ENCODE data around the gene SBF2. TPM values are rescaled to one million over a fixed set of nuclear protein-coding genes. Genes with fewer than 3 reads are reported as not detected.

Gene SBF2
- total RNA-seq, 3 donors from 2014 or later, result 74.8 to 91.9 (median 88.2) TPM

DNA sequence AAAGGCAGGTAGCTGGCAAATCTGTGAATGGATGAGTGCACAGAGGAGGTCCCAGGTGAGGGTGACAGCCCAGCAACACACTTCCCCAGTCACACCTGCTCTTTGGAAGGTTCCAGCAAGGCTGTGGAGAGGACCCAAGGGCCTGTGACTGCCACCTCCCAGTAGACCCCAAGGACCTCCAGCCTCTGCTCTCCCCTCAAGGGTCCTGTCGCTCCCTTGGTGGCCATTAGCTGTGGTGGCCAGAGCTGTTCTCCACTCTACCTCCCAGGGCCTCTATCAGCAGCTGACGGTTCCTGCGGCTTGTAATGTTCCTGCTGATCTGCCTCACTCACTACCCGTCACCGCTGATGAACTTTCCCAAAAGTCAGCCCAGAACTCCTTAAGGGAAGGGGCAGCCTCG, 537.1 kb downstream of the SBF2 start:
- Histone ChIP-seq H3K36me3 (no peaks in the 10 kb centered on the region), H3K27ac (peak overlapping the region; percentile 59 to 76), H3K4me1 (peaks cover 0 to 22% of the 10 kb centered on the region in 2 donors), H3K4me3 (no peak overlapping the region), H3K9me3 (no peaks in the 10 kb centered on the region), H3K27me3 (no peaks in the 10 kb centered on the region)
- intact Hi-C loops (cut with DNase I; ENCODE audit: low total_unique reads), result loop anchor here (5.0 kb wide), 1 partner anchor 550 kb away; the partner anchor contains the start of gene ADM
- no peak for TF ChIP-seq POLR2A (IDR thresholded peaks at IDR 0.05)
- TF ChIP-seq CTCF (IDR thresholded peaks at IDR 0.05), result no peak
- no peak for TF ChIP-seq POLR2AphosphoS5 (IDR thresholded peaks at IDR 0.05)
- no peak for DNase-seq (ENCODE audit: low spot score in 2 of 2)

GRCh38 chr11:9756461-9756860, 537.6 kb downstream of the SBF2 start:
- no peaks in the 10 kb centered on the region for H3K36me3 ChIP-seq
- no peak overlapping the region for H3K4me3 ChIP-seq
- H3K4me1 ChIP-seq, result peaks cover 0 to 22% of the 10 kb centered on the region in 2 donors
- intact Hi-C loops (cut with DNase I; ENCODE audit: low total_unique reads), result loop anchor here (5.0 kb wide), 1 partner anchor 551 kb away; the partner anchor contains the start of gene ADM
- no peak for TF ChIP-seq POLR2A (IDR thresholded peaks at IDR 0.05)
- no peak for TF ChIP-seq POLR2AphosphoS5 (IDR thresholded peaks at IDR 0.05)
- TF ChIP-seq CTCF (IDR thresholded peaks at IDR 0.05), result no peak
- DNase-seq (ENCODE audit: low spot score in 2 of 2), result no peak
- H3K27ac ChIP-seq, result peak overlapping the region; percentile 59 to 76
- no peaks in the 10 kb centered on the region for H3K27me3 ChIP-seq
- H3K9me3 ChIP-seq, result no peaks in the 10 kb centered on the region

DNA sequence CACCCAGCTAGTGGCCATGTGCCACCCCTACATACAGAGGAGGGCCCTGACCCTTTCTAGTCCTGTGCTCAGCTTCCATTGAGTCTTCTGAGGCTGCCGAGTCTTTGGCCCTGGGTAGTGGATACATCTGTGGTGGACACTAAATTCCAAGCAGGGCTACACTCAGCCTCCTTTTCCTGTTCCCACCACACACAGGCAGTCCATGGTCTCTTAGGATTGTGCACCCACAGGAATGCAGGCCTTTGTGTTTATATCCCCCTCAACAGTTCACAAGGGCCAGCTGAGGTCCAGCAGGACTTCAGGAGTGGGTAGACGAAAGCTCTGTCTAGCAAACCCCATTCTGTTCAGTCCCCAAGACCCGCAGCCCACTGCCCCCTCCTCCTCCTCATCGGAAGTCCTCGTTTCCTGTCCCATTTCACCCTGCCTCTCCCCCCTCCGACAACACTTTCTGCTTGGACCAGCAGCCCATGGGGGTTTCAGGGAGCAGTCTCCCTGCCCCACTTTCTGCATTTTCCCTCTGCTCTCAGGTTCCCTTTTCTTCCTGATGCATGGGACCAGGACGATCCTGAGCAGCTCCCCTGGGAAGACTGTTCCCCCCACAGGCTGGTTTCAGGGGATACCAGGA, 538.3 kb downstream of the SBF2 start:
- TF ChIP-seq CTCF (IDR thresholded peaks at IDR 0.05), result no peak
- TF ChIP-seq POLR2AphosphoS5 (IDR thresholded peaks at IDR 0.05), result no peak
- TF ChIP-seq POLR2A (IDR thresholded peaks at IDR 0.05), result no peak
- Histone ChIP-seq H3K27ac (peak overlapping the region; percentile 59 to 76), H3K27me3 (no peaks in the 10 kb centered on the region), H3K9me3 (no peaks in the 10 kb centered on the region), H3K4me3 (no peak overlapping the region), H3K36me3 (no peaks in the 10 kb centered on the region), H3K4me1 (peaks cover 0 to 22% of the 10 kb centered on the region in 2 donors)
- no peak for DNase-seq (ENCODE audit: low spot score in 2 of 2)
- intact Hi-C loops (cut with DNase I; ENCODE audit: low total_unique reads), result loop anchor here (5.0 kb wide), 1 partner anchor 552 kb away; the partner anchor contains the start of gene ADM

DNA sequence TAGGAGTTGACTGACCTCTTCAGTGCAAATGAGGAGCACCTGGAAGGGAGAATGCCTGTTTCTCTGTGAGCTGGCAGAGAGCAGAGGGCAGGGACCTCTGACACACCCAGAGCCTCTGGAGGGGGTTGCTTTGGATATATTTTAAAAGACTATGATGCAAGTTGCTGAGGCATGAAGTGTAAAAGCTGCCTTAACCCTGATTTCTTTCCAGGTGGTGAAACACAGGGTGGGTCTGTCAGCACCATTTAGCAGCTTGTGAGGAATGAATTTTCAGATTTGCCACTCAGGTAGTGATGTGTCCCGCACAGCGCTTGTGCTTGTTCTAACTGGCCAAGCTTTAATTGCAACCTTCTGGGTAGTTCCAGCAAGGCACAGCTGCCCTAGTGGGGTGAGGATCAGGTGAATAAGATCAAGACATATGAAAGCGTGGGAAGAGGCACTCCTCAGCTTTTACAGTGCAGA, 540.0 kb downstream of the SBF2 start:
- Histone ChIP-seq H3K36me3 (no peaks in the 10 kb centered on the region), H3K27me3 (no peaks in the 10 kb centered on the region), H3K27ac (peak overlapping the region; percentile 35 to 59), H3K9me3 (no peaks in the 10 kb centered on the region), H3K4me3 (no peak overlapping the region), H3K4me1 (peaks cover 0 to 8% of the 10 kb centered on the region in 2 donors)
- intact Hi-C loops (cut with DNase I; ENCODE audit: low total_unique reads), result no loop called here
- TF ChIP-seq POLR2A (IDR thresholded peaks at IDR 0.05), result no peak
- TF ChIP-seq CTCF (IDR thresholded peaks at IDR 0.05), result no peak
- TF ChIP-seq POLR2AphosphoS5 (IDR thresholded peaks at IDR 0.05), result no peak
- no peak for DNase-seq (ENCODE audit: low spot score in 2 of 2)

- H3K27ac ChIP-seq, result no peak overlapping the region
- H3K4me1 ChIP-seq, result peaks cover 0 to 14% of the 10 kb centered on the region in 2 donors
- TF ChIP-seq POLR2A (IDR thresholded peaks at IDR 0.05), result no peak
- no peak for TF ChIP-seq CTCF (IDR thresholded peaks at IDR 0.05)
- no peak for TF ChIP-seq POLR2AphosphoS5 (IDR thresholded peaks at IDR 0.05)
- H3K4me3 ChIP-seq, result no peak overlapping the region
- no peak for DNase-seq (ENCODE audit: low spot score in 2 of 2)
- H3K9me3 ChIP-seq, result no peaks in the 10 kb centered on the region
- H3K27me3 ChIP-seq, result no peaks in the 10 kb centered on the region
- no peaks in the 10 kb centered on the region for H3K36me3 ChIP-seq
- intact Hi-C loops (cut with DNase I; ENCODE audit: low total_unique reads), result no loop called here
These were observed 541.0 kb downstream of the SBF2 start for GRCh38 chr11:9753021-9753420.
